Measurements from ENCODE around the gene TTLL10.

DNA sequence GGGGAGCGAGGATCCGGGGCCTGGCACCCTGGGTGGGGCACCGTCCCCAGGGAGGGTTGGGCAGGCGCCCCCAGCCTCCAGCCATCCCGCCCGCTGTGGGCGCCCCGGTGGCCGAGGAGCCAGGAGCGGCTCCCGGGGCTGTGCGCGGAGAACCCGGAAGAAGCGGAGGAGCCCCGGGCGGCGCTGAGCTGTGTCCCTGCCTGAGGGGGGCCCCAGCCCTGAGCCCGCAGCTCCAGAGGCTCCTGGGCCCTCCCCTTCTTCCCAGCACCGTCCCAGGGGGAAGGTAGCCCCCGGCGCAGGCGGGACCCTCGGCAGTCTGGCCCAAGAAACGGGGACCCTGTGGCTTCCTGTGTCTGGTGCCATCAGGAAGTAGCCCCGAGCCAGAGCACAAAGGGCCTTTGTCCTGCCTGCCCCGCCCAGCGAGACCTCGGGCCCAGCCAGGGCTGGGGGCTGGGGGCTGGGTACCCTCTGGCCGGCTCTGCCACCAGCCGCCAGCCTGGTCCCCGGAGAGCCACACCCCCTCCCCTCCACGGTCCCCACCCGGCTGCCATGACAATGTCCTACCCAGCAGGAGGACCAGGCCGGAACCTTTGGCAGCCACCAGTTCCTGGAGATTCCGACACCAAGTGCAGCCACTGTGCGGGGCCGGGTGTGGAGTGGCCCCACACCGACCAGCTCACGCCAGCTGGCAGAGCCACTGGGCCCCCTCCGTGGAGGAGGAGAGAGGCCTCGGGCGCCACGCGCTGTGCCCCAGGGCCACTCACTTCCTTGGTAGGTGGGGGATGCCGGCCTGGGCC is 15.6 kb upstream of the TTLL10 start:
- TF ChIP-seq, protein P1, sequence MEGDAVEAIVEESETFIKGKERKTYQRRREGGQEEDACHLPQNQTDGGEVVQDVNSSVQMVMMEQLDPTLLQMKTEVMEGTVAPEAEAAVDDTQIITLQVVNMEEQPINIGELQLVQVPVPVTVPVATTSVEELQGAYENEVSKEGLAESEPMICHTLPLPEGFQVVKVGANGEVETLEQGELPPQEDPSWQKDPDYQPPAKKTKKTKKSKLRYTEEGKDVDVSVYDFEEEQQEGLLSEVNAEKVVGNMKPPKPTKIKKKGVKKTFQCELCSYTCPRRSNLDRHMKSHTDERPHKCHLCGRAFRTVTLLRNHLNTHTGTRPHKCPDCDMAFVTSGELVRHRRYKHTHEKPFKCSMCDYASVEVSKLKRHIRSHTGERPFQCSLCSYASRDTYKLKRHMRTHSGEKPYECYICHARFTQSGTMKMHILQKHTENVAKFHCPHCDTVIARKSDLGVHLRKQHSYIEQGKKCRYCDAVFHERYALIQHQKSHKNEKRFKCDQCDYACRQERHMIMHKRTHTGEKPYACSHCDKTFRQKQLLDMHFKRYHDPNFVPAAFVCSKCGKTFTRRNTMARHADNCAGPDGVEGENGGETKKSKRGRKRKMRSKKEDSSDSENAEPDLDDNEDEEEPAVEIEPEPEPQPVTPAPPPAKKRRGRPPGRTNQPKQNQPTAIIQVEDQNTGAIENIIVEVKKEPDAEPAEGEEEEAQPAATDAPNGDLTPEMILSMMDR (conservative IDR thresholded peaks at IDR 0.05; ENCODE audit: low read length), result no peak
- TF ChIP-seq EZH2phosphoT487 (IDR thresholded peaks at IDR 0.05; ENCODE audit: borderline replicate concordance), result no peak

Measured in Loucy (cell line).